ELF-1 (cell line): Measurements from ENCODE around the gene CUBN.
"Not testable (repeated sequence)": the region's sequence is repeated elsewhere in the genome, so short reads cannot be mapped to it uniquely, and the experiment has no call there.

Source experiments
- DNase-seq: peaks from one replicate; pipeline ENCODE4 v3.0.0-alpha.2; 2016; ENCODE audit warnings: low read depth, low spot score

Gene CUBN

DNA sequence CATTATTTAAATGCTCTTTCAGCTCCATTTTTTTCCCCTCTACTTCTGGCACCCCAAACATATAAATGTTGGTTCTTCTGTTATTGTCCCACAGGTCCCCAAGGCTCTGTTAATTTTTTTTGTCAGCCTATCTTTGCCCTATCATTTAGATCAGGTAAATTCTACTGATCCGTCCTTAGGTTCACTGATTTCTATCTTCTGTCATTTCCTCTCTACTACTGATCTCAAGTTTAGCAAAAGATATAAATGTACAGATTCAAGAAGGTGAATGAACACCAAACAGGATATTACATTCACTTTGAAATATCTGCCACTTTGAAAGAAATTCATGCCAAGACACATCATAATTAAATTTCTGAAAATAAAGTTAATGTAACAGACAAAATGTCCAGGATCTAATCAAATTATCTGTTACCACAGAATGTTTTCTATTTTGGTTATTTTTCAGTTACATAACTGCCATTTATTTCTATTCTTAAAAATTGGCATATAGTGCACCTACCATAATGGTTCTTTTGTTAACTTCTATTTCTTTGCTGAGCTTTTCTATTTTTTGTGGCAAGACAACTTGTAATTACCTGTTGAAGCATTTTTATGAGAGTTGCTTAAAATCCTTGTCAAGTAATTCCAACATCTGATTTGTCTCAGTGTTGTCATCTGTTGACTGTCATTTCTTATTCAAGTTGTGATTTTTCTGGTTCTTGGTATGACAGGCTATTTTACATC, 12.1 kb upstream of the CUBN start:
- no peak for DNase-seq

DNA sequence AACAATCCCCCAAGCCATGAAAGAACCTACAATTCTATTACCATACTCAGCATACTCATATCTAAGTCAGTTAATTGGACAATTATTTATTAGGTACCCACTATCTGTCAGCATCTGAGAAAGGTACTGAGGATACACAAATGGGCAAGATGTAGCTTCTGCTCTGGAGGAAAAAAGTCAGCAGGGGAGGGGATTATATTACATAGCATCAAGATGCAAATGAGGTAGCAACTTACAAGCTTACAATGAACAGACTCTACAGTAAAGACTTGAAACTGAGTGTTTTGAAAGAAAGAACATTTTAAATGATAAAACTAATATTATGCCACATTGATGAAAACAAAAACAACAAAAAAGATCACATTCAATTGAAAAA, 10.8 kb upstream of the CUBN start:
- no peak for DNase-seq

DNA sequence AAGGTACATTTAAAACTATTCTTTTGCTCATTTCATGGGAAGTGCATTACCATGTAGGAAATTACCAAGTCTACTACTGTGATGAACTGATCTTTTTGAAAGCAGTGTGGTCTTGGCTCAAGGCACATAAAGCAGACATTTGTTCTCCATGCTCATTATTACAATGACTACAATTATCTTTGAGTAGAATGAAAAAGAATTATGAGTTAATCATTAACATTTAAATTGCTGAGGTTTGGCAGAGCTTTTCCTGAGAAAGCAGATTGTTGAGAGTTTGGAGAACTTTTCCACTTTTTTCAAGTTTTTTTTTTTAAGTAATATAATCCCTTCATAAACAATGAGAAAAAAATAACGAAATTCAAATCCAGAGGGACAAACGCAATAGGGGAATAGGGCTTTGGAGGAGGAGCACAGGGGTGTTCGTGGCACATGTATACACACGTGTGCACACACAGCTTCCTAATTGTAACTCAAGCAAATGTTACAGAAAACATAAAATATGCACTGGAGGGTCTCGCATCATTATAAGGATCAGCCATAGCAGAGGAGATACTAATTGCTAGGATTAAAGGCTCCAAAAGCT, 8.9 kb upstream of the CUBN start:
- no peak for DNase-seq

DNA sequence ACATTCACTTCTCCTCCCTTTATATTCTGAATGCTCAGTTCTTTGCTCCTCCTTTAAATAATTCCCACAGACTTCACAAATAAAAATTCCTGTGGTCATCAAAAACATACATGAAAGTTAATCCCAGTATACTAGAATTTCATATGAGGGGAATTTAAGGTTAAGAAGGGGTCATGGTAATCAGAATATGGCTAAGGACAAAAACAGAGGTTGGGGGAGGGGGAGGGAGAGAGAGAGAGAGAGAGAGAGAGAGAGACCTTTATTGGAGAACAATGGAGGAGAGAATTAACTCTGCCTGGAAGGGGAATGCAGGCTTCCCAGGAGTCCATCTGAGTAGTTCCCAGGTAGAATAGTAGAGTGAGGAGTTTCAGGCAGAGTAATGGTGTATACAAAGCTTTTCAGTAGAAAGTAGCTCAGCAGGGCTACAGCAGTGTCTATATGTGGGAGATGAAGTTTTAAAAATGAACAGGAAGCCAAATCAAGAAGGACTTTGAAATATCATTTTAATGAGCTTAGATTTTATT, 5.2 kb upstream of the CUBN start:
- DNase-seq = no peak

DNA sequence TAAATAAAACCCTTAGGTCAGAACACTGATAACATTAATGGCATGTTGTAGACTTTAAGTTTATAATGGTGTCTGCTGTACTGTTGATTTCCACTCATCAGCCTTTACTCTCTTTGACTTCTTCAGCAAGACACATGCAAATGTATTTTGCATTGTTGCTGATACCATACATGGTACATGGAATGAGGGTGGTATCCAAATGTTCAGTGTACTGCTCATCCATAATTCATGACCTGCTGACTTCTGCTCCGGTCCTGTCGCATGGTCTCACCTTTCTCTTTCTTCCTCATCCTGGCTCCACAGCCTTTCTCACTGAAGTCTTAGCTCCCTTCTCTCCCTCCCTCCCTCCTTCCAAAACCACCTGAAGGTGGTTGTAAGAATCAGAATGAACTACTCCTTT, 4.7 kb upstream of the CUBN start:
- DNase-seq = no peak

DNA sequence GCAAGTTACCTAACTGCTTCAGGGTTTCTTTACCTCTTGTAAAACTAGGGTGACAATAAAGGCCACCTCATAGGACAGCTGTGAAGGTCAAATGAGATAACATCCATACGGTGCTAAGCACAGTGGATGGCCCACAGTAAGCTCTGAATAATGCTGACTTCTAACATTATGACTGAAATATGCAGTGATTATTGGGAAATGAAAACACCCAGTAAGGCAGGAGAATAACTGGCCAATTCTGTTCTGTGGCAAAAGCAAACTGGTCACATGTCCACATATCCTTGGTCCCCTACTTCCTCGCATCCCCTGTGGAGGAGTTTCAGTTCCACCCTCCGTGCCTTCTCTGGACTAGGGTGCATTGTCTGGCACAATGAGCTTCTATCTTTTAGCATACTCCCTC, 1.4 kb downstream of the CUBN start:
- no peak for DNase-seq

DNA sequence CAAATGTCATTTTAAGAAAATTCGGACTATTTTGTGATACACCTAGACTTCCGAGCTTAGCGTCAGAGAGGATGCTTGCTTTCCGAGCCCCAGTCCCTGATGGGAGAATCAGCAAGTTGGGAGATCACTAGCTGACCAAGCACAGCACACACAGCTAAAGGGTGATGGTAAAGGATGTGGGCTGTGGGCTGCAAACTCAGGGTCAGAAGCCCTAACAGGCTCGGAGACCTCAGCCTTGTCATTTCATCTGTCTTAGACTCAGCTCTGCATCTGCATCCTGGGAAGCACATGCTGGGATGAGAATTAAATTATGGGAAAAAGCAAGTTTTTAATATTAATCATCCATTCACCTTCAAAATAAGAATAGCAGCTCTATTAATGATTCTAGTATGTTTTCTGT, 3.3 kb downstream of the CUBN start:
- no peak for DNase-seq

DNA sequence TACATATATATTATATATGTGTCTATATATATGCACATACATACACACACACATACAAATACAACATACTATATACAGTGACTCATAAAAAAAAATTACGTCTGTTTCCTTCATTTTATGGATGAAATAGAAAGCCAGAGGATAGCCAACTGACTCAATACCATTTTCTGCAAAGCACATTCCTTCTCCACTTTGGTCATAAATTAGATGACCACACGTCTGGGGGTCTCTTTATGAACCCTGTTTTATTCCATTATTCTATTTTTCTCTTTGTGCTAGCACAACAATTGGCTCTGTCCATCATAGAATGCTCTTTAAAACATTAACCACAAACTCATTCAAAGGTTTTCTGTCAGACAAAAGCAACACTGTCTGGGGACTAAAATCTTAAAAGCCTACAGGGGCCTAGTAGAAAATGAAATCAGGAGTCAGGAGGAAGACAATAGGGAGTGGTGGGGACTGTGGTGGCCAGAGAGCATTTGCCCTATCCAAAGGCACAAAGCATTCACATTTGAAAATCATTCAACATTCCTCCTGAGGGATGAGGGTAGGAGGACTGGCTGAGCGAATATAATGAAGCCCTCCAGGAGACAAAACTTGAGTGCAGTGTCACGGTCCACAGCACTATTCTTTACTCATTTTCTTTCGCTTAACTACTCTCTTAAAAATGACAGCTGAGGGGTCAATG, 4.3 kb downstream of the CUBN start:
- no peak for DNase-seq

DNA sequence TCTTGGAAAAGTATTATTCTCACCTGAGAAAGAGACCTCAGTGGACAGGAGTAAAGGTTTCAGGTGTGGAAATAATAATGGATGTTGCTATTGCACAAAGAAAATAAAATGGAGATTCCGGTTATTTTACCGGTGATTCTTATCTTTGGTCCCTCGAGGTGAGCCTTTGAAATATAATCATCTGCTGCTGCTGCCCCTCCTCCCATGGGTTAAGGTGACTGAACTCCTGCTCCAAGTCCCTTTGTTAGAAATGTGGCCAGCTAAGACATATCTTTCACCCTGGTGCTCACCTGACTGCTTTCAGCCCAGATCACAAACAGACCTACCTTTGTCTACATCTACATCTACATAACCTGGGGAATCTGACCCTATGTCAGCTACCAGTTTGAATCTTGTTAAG, 5.7 kb downstream of the CUBN start:
- DNase-seq = peak; percentile 19

DNA sequence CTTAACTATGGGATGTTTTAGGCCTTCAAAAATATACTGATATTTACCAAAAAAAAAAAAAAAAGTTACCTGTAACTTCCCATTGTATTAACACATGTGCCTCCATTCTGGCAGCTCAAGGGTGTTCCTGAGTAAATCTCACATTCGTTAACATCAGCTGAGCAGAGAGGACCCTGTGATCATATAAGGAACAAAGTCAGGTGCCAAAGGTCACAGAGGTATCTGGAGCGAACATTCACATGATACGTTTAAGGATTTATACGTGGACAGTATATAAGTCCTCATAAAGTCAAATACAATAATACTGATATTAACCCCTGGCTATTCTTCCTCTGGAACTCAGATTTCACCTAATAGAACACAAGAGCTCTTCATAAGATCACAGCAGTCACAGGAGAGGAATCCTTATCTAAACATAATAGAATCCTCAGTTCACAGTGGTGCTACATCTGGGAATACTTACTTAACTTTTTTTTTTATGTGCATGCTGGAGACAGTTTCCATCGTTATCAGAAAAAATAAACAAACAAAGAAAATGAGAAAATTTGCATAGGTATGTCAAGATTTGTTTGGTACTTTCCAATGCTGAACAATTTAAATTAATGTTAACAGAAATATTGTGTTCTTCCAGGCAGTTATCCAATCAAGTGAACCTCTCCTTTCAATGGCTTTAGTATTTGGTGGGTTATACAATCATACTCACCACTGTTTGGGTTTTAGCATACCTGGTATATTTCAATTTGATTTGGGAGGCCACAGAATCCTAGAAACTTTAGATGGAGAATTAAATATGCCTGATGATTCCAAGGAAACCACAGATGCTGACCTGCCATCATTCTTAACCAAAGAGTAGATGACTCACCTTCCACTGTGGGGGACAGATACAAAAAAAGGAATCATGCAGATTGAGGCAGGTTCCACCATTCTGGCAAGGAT, 6.6 kb downstream of the CUBN start:
- DNase-seq = no peak

DNA sequence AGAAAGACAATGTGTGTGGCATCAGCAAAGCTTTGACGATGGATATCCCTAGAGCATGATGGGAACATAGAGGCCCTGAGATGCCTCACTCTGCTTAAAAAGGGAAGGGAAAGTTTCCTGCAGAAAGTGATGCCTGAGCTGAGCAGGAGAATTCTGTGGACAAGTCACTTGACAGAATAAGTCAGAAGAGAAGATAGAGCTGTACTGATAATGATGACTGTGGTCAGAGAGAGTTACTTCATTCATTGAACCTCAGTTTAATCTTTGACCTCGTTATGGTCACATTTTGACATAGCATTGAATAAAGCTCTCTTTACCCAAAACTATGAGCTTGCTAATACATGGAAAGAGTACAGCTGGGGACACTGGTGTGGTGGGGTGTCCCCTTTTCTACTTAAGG, 7.6 kb downstream of the CUBN start:
- no peak for DNase-seq

DNA sequence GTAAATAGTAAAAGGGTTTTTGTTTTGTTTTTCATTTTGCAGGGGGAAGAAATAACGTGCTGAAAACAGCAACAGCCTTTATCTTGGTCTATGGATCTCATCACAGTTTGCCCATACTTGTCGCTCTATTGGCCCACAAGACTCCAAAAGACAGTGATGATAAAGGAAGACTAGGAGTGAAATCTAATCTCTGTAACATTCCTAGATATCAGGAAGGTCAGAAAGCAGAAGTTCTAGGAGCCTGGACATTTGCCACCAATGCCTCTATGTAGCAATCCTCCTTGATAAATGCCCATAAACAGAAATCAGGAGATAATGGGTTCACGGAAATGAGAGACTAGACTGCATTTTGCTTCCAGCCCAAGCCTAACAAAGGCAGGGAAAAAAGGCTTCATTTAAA, 8.9 kb downstream of the CUBN start:
- no peak for DNase-seq

DNA sequence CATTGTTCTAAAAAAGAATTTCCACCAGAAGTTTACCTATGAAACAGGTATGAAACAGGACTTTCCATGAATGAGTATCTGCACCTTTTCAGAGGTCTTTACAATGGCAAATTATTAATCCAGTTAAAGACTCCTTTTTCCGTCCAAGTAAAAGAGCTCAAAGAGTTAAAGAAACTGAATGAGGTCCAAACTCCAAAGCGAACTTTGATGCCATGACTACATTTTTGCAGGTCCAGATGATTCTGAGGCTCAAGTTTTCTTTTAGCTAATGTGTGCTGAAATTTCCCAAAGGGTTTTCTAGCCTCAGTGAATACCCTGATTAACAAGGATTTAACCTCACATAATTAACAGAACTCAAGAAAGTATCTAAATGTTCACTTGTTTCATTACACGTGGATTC, 9.8 kb downstream of the CUBN start:
- DNase-seq = no peak

DNA sequence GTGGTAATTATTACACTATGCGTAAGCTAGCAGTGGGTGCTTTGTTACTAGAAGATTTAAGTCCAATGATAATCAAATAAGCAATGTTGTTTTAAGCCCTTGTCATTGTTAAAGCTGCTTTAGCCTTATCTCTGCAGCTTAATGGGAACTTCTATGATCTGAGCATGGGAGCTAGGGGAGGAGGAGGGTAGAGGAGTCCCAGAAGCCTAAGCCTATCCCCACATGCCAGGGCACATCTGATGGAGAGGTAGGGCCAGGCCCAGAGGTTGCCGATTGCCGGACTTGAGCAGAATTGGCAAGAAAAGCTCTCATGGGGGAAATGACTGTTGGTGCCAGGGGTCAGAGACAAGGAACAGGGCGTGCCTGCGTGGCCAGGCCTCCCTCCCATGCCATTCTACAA, 13.4 kb downstream of the CUBN start:
- DNase-seq = no peak

DNA sequence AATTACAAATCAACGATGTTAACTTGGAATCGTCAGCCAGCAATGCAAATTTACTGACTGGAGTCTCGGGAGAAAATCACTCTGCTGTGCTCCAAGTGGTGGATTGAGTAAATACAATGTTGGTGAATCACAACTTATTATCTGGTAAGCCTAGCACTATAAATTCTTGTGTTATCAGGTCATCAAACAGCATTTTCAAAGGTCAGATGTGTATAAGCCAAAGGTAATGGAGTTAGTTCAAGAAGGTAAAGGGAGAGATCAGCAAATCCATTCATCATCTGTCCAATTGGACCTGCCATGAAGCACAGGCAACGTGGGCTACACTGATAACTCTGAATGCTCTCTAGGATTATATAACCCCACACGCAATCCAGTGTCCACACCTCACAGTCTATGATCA, 13.9 kb downstream of the CUBN start:
- DNase-seq = no peak

DNA sequence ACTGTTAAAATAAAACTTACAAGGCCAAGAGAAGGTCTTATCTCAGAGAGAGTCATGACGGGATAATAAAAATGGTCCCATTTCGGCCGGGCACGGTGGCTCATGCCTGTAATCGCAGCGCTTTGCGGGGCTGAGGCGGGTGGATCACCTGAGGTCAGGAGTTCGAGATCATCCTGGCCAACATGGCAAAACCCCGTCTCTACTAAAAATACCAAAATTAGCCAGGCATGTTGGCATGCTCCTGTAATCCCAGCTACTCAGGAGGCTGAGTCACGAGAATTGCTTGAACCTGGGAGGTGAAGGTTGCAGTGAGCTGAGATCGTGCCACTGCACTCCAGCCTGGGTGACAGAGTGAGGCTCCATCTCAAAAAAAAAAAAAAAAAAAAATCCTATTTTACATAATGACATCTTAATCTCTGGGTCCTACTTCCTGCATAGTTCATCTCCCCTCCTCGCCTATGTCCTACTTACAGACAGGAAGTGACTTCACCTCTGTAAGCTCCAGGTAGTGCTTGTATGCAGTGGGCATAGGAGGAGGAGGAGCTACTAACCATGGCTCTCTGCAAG, 14.7 kb downstream of the CUBN start:
- DNase-seq = not testable (repeated sequence)

DNA sequence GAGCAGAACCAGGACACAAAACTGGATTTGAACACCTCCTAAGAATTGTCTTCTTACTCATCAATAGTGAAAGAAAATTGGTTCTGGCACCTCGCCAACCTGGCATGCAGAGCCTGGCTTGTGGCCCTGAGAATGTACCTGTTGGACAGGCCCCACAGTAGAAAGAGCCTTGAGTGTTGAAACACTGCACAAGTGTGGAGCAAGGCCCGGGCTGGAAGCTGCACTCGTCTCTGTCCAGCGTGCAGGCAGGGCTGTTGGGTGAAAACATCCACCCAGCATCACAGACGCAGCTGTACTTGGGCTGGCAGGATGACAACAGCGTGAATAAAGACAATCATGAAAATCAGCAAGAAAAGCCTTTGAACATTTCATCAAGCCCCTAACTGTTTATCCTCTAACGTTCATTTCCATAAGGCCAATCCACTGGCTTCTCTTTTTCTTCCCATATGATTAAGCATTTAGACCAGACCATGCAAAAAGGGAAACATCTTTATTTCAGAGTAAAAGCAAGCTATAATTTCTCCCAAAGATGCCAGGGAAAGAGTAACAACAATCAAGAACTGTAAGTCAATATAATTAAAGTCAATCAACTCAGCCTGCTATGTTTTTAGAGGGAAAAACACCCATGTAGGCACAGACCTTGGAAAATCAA, 15.6 kb downstream of the CUBN start:
- no peak for DNase-seq

DNA sequence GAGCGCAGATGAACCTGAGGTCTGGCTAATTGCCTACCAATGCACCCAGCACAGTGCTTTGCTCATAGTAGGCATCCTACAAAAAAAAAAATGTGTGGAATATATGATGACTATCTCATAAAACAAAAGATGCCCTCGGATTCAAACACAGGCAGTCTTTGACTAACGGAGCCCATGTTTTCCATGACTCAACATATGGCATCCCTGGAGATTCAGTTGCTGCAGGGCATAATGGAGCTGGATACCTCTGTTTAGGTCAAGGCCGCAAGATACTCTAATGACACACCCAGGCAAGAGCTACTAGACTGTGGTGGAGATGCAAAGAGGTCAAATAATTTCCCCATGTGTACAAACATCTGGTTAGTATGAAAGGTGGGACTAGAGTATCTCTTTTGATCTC, 16.3 kb downstream of the CUBN start:
- no peak for DNase-seq

DNA sequence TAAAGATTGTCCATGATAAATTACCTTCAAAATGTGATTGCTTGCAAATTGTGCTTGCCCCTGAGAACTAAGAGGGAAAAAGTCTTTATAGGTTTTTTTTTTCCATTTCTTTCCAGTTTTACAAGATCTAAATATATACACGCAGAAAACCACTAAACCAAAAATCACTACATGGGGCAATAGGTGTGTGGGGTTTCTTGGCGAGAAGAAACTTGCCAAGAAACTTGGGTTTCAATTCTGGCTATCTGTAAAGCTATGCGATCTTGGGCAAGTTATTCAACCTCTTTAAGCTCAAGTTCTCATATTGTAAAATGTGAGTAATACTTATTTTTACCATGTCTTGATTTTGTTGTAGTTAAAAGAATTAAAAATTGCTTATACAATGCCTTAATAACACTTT, 17.0 kb downstream of the CUBN start:
- no peak for DNase-seq

DNA sequence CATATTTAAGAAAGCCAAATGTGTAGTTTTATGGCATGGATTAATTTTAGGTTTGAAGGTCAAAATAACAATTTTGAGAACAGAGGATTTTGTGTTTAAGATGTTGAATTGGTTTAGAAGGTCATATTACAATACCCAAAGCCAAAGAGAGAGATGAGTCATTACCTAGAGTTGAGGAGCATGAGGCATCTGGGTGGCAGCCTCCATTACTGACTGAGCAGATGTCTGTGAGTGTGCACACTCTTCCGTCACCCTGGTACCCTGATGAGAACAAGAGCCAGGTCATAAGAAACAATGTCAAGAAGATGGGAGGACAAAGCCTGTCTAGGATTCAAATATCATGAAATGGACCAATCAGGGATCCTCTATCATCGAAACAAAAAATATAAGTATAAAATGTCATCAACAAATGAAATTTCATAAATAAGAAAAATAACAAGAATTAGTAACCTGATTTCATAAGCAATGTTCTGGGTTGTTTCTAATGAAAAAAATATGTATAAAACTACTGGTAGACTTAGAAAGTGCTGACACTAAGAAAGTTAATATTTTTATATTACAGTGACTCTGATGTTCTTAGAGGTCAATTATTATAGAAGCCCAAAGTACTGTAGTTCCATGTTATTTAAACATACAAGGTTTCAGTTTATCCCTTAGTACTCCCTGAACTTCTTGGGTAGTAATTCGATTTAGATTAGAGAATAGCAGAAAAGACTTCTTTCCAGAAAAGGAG, 20.0 kb downstream of the CUBN start:
- no peak for DNase-seq
